ENCODE measurements around the gene MRPL1. TPM values are rescaled to one million over a fixed set of nuclear protein-coding genes. Genes with fewer than 3 reads are reported as not detected.

MRPL1 gene
- total and polyA plus RNA-seq, 9 of the 15 experiments (the other 6 are each of a cell fraction or from before 2014, with no cell fraction given), result 38.4 to 75.7 (median 63.7) TPM

- TF ChIP-seq NFE2 (IDR thresholded peaks at IDR 0.05; ENCODE audit: low read depth) (peak; percentile 24; the same call in 1 of the 2 replicates), NCOA4 (IDR thresholded peaks at IDR 0.05; ENCODE audit: partially characterized antibody) (no peak), MYBL2 (IDR thresholded peaks at IDR 0.05; ENCODE audit: low read depth) (peak; percentile 8; the same call in 1 of the 2 replicates), MYBL2 (CRISPR knock-in tag; IDR thresholded peaks at IDR 0.05; ENCODE audit: borderline replicate concordance) (no peak), THRAP3 (IDR thresholded peaks at IDR 0.05; ENCODE audit: borderline replicate concordance) (0 out of 2 replicates have a peak, but pooled peaks have one; percentile 73), HNRNPUL1 (IDR thresholded peaks at IDR 0.05; ENCODE audit: low read length) (no peak), SREBF1 (IDR thresholded peaks at IDR 0.05; ENCODE audit: borderline replicate concordance, low read depth, low read length) (no peak), HNRNPL (IDR thresholded peaks at IDR 0.05; ENCODE audit: low read depth, low read length) (no peak), ZSCAN32 (CRISPR knock-in tag; IDR thresholded peaks at IDR 0.05) (no peak), MLLT1 (IDR thresholded peaks at IDR 0.05) (0 out of 4 replicates have a peak, but pooled peaks have one; percentile 18 to 51), CGGBP1 (CRISPR knock-in tag; IDR thresholded peaks at IDR 0.05) (no peak), MYNN (IDR thresholded peaks at IDR 0.05) (no peak; the same call in 1 of the 2 replicates), MYNN (CRISPR knock-in tag; IDR thresholded peaks at IDR 0.05) (no peak), ARID4B (CRISPR knock-in tag; IDR thresholded peaks at IDR 0.05) (peak; percentile 94), ZNF274 (IDR thresholded peaks at IDR 0.05; ENCODE audit: borderline replicate concordance, low read depth, low read length) (no peak), DMBX1 (CRISPR knock-in tag; IDR thresholded peaks at IDR 0.05; ENCODE audit: borderline replicate concordance) (no peak), ZNF140 (CRISPR knock-in tag; IDR thresholded peaks at IDR 0.05) (no peak), ZNF644 (tag; IDR thresholded peaks at IDR 0.05; ENCODE audit: low read depth) (no peak; the same call in 1 of the 2 replicates), POLR2AphosphoS5 (IDR thresholded peaks at IDR 0.05; ENCODE audit: control insufficient read depth, insufficient read depth, low read depth, low read length) (peak; percentile 92)
Measured at GRCh38 chr4:77862478-77863216, at the start of gene MRPL1 (continued).

Measured in K562 (cell line).